GM21447 (cell line): ENCODE data around the gene PDSS2.

Experiments
- ATAC-seq: cut with Tn5 transposase; IDR thresholded peaks from one replicate; pipeline ENCODE4 v1.9.1; 2021; ENCODE audit not compliant: unreplicated experiment

Gene PDSS2

DNA sequence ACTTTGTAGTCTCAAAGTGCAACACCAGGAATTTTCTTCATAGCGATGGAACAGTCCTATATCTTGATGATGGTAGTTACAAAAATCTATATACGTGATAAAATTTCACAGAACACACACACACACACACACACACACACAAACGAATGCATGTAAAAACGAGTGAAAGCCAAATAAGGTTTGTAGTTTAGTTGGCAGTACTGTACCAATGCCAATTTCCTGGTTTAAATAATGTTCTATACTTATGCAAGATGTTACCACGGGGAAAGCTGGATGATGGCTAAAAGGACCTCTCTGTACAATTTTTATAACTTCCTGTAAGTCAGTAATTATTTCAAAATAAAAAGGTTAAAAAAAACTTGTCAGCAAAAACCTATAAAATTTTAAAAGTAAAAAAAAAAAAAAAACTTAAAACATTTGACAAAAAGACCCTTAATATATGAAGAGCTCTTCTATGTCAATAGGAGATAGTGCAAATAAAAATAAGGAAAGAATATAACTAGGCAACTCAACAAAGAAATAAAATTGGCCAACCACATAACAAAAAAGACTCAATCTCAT lies 37.6 kb downstream of the PDSS2 start:
- ATAC-seq, result no peak

- ATAC-seq, result no peak
These were observed 39.6 kb downstream of the PDSS2 start for GRCh38 chr6:107419733-107420132.

DNA sequence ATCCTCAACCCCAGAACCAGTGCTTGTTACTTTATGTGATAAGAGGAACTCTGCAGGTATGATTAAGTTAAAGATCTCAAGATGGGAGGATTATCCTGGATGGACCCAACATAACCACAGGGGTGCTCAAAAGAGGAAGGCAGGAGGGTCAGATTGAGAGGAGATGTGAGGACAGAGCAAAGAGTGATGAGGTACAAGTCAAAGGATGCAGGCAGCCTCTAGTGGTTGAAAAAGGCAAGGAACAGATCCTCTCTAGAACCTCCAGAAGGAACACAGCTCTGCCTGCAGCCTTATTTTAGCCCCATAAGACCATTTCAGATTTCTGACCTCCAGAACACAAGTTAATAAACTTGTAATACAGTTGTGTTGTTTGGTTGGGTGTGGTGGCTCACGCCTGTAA lies 41.2 kb downstream of the PDSS2 start:
- ATAC-seq, result no peak

DNA sequence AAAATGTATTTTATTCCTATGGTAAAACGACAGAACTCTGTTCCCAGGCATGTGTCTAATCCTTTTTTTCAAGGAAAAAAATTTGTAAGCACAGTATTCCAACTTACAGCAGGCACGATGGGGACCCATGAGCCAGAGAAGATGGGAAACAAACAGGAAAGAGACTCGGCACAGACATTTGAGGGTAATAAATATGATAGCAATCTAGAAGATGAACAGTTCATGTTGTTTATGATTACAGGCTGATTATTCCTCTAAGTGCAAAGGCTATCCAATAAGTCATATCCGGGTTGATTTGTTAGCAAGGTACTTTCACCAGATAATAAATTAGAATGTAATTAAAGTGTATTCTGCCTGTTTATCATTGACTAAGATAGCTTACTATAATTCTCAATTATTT lies 43.2 kb downstream of the PDSS2 start:
- ATAC-seq, result no peak

GRCh38 chr6:107413966-107414645 lies 45.3 kb downstream of the PDSS2 start:
- ATAC-seq, result no peak

DNA sequence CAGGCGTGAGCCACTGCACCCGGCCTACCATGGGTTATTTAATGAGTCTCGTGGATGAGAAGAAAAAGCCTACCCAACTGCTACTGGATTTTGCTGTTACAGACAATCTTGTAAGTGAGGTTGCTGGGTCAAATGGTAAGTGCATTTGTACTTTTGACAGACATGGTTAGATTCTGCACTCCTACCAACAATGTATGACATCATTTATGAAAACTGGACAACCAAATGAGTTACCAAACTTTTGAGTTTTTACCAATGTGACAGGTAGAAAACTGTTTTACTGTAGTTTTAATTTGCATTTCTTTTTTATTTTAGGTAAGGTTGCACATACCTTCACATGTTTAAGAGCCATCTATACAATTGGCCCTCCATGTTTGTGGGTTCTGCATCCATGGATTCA lies 48.2 kb downstream of the PDSS2 start:
- ATAC-seq, result no peak

GRCh38 chr6:107409942-107410341 lies 49.4 kb downstream of the PDSS2 start:
- no peak for ATAC-seq

DNA sequence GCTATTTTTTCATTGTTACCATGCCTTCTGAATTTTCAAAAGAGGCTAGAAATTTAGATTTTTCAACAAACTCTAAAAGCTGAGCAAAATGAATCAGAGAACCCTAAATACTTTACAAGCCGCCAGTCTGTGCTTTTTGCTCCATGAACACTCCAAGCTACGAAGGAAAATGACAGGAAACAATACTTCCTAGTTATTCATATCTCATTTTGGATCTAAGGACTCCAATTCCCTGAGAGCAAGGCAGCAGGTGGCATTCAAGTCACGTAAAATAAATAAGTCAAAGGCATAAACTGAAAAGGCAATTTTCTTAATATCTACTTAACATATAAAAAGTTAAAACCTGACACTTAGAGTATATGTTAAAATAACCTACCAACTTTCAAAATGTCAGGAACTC lies 50.6 kb downstream of the PDSS2 start:
- ATAC-seq, result no peak

DNA sequence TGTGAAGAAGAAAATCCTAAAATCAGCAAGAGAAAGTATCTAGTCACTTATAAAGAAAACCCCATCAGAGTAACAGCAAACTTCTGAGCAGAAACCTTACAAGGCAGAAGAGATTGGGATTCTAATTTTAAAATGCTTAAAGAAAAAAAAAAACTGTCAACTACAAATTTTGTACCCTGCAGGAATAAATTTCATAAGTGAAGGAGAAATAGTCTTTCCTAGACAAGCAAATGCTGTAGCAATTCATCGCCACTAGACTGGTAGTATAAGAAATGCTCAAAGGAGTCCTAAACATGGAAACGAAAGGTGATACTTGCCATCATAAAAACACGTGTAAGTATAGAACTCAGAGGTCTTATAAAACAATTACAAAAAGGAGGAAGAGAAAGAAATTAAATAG lies 54.4 kb downstream of the PDSS2 start:
- no peak for ATAC-seq

GRCh38 chr6:107402533-107402932 lies 56.8 kb downstream of the PDSS2 start:
- no peak for ATAC-seq

GRCh38 chr6:107401573-107401972 lies 57.8 kb downstream of the PDSS2 start:
- ATAC-seq, result no peak

GRCh38 chr6:107400616-107401147 lies 58.7 kb downstream of the PDSS2 start:
- ATAC-seq, result no peak

DNA sequence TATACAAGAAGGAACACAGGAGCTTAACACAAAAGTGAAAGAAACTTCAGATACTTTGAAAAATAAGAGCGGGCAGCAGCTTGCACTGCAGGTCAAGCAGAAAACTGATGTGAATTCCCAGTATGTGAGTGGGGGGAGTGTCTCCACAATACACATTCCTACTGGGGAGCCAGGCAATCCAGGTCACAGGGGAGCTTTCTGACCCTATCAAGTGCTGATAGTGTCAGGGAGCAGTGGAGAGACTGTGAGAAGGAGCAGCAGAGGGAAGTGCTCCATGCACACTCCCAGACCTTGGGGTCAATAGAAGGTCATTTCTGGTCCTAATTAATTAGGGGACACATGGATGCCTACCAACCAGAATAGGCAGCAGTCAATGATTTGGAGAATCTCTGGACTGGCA lies 59.4 kb downstream of the PDSS2 start:
- ATAC-seq, result no peak

GRCh38 chr6:107398001-107398400 lies 61.4 kb downstream of the PDSS2 start:
- ATAC-seq, result no peak

GRCh38 chr6:107396211-107396610 lies 63.2 kb downstream of the PDSS2 start:
- ATAC-seq, result no peak

DNA sequence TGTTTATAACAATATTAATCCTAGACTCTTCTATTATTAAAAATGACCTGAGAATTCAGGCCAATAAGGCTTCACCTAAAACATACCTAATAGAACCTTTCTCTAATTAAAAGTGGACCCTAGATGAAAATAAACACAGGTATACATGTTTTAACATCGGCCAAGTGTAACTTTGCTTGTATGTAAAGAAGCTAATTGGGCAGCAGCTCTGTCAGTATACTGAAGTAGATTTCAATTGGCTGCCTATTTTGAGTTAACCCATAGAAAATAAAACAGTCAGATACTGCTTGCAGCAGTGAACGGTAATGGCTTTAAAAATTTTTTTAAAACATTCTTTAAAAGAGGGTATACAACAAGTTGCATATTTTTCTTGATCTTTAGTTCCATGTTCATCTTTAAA lies 67.3 kb downstream of the PDSS2 start:
- no peak for ATAC-seq

DNA sequence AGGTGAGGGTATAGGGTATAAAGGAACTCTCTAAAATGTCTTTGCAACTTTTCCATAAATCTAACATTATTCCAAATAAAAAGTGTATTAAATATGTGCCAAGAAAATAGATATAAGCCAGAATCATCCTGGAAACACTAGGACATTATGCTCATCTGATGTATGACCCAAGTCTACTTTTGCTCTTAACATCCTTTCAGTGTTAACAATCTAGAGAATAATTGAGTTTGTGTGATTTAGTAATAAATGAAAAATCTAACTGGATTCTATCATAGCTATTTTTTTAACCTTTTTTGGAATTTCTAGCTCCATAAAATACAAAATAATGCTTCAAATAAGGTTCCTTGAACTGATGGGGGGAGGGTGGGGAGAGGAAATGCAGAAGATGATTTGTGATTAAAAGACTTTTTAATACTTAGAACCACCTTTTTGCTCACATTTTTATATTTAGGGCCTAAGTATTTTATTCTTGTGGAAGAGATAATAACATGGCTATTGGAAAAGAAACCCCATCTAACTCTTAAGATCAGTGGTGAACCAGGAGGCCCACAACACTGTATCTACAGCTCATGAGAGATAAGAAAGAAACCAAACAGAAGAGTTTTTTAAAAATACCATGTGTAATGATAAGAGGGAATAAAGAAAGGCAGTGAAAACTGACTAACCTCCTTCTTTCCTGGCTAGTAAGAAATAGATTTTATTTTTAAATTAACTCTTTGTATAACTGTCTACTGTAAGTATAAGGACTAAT lies 68.5 kb downstream of the PDSS2 start:
- no peak for ATAC-seq

DNA sequence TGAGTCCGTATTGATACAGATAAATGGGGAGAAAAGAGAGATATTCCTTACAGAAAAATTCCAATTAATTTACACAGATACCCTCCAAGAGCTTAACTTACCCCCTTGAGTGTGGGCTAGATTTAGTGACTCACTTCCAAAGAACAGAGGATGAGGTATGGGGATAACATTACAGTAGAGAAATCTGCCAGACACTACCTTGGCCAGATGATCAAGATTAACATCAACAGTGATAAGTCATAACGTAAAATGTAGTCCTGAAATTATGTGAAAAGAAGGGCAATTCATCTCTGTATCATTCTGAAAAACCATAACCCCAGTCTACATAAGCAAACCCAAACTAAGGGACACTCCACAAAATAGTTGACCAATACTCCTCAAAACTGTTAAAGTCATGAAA lies 69.3 kb downstream of the PDSS2 start:
- no peak for ATAC-seq

DNA sequence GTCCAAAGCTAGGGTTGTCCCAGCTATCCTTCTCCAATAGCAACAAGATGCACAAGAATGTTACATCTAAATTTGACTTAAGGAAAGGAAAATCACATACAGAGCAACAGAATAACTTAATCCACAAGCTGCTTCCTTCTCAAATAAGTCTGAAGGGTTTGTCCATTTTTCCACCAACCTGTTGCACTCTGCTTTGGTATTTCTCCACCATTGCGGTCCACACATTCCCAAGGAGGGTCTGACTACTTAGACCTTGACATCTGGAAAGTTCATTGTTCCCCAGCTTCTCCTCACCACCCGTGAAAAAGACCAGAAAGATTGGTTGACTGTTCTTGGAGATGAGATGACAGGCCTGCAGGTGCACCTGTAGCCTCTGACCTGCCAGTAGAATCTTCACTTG lies 72.5 kb downstream of the PDSS2 start:
- no peak for ATAC-seq

DNA sequence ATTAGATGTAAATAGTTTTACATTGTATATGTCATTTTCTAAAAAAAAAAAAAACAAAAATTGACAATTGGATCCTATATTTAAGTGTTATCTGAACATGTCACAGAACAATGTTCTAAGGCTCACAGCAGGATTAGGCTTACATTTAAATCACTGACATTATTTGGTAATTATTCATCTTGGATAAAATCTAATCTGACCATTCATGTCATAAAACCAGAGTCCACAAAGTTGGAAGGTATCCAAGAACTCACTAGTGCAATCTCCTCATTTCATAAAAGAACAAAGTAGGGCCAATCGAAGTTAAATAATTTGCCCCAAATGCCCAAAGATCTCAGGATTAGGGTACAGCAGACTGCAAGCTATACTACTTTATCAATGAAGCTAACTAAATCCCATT lies 73.0 kb downstream of the PDSS2 start:
- ATAC-seq, result no peak

GRCh38 chr6:107383705-107384104 lies 75.7 kb downstream of the PDSS2 start:
- no peak for ATAC-seq

- ATAC-seq, result no peak
These were observed 85.1 kb downstream of the PDSS2 start for GRCh38 chr6:107374264-107374663.
